MCF 10A (cell line): ENCODE results near the gene CDC42EP2. TPM values are rescaled to one million over a fixed set of nuclear protein-coding genes. Genes with fewer than 3 reads are reported as not detected.

Experiments
- BruUV-seq: library from RNA; stranded (reverse); fragments of 400-500 nt; replicated peaks from 2 replicates; lab custom pipeline; 2021; lab: Mats Ljungman, UMichigan
- CTCF ChIA-PET: fragments of 300-600 bp; sonication (Branson Sonifier 250); formaldehyde crosslinking; extraction: SDS; loops from one replicate; lab custom pipeline; 2021; ENCODE audit warnings: antibody characterized with exemption, inconsistent platforms; lab: Yijun Ruan, JAX
- POLR2A ChIA-PET: fragments of 300-600, 350-650 bp; sonication (Branson Sonifier 250); formaldehyde crosslinking; extraction: SDS; loops from one replicate; lab custom pipeline; 2020; ENCODE audit warnings: antibody characterized with exemption, inconsistent platforms; lab: Yijun Ruan, JAX
- DNase-seq: peaks from one replicate; pipeline ENCODE4 v3.0.0-alpha.2; 2018; ENCODE audit not compliant: unreplicated experiment
- H3K27ac Mint-ChIP-seq: one replicate; pipeline ENCODE4 v1.8.0; 2022; ENCODE audit warnings: mild to moderate bottlenecking, low read depth, mixed read lengths; ENCODE audit not compliant: unreplicated experiment
- H3K27me3 Mint-ChIP-seq: one replicate; pipeline ENCODE4 v1.8.0; 2022; ENCODE audit warnings: mixed read lengths; ENCODE audit not compliant: insufficient read depth, unreplicated experiment
- H3K36me3 Mint-ChIP-seq: one replicate; pipeline ENCODE4 v1.8.0; 2022; ENCODE audit warnings: mild to moderate bottlenecking, moderate library complexity, mixed read lengths; ENCODE audit not compliant: insufficient read depth, unreplicated experiment
- H3K4me1 Mint-ChIP-seq: one replicate; pipeline ENCODE4 v1.8.0; 2022; ENCODE audit warnings: mixed read lengths; ENCODE audit not compliant: insufficient read depth, unreplicated experiment
- H3K4me3 Mint-ChIP-seq: one replicate; pipeline ENCODE4 v1.8.0; 2022; ENCODE audit warnings: mild to moderate bottlenecking, moderate library complexity, mixed read lengths; ENCODE audit not compliant: unreplicated experiment
- H3K9me3 Mint-ChIP-seq: one replicate; pipeline ENCODE4 v1.8.0; 2022; ENCODE audit warnings: mixed read lengths; ENCODE audit not compliant: unreplicated experiment
- CTCF ChIP-seq: fragments of 200-600 bp; IDR thresholded peaks from one replicate; pipeline ENCODE4 v1.8.0; 2022; ENCODE audit warnings: antibody characterized with exemption, mild to moderate bottlenecking; ENCODE audit not compliant: unreplicated experiment
- intact Hi-C: fragments of 100-400 bp; cut with micrococcal nuclease; formaldehyde crosslinking; loops from 2 replicates; pipeline ENCODE4 v1.14.1; 2022
- total RNA-seq: library from RNA; stranded (reverse); gene quantifications from 2 replicates; pipeline ENCODE4 v1.2.3, GENCODE V29; 2022

The CDC42EP2 gene
- total RNA-seq, 1 experiment from 2014 or later = 24.5 TPM

GRCh38 chr11:65275906-65276305 lies 38.8 kb upstream of the CDC42EP2 start:
- POLR2A ChIA-PET = interaction anchor here (0.8 to 9.7 kb wide), 6 partner anchors 14 to 54 kb away, joined by 3 to 143 read pairs (median 8); partner anchors contain the start of gene CDC42EP2
- Mint-ChIP-seq H3K36me3 (peaks cover 29% of the 10 kb centered on the region), H3K27ac (no peak overlapping the region), H3K4me1 (peaks cover 18% of the 10 kb centered on the region), H3K9me3 (no peaks in the 10 kb centered on the region), H3K4me3 (no peak overlapping the region), H3K27me3 (no peaks in the 10 kb centered on the region)
- intact Hi-C loops = loop anchor here (1.0 to 10.0 kb wide), 3 partner anchors 39 to 239 kb away; no protein-coding TSS in a partner anchor
- no TSS peak for BruUV-seq
- CTCF ChIA-PET = interaction anchor here (0.5 to 12.7 kb wide), 15 partner anchors 12 to 1362 kb away, joined by 3 to 335 read pairs (median 4); partner anchors contain the start of genes CDC42EP2, DPF2, POLA2 and RBM4
- DNase-seq = no peak
- no peak for TF ChIP-seq CTCF

- ChIA-PET POLR2A (interaction anchor here (0.7 to 9.7 kb wide), 6 partner anchors 12 to 56 kb away, joined by 3 to 143 read pairs (median 5); partner anchors contain the start of genes CDC42EP2, DPF2 and POLA2), CTCF (interaction anchor here (0.5 to 12.7 kb wide), 8 partner anchors 11 to 73 kb away, joined by 3 to 335 read pairs (median 4); partner anchors contain the start of genes CDC42EP2 and DPF2)
- Mint-ChIP-seq H3K4me3 (no peak overlapping the region), H3K27me3 (no peaks in the 10 kb centered on the region), H3K27ac (no peak overlapping the region), H3K9me3 (no peaks in the 10 kb centered on the region), H3K36me3 (peaks cover 24% of the 10 kb centered on the region), H3K4me1 (peaks cover 18% of the 10 kb centered on the region)
- no peak for TF ChIP-seq CTCF
- BruUV-seq = no TSS peak
- intact Hi-C loops = loop anchor here (10.0 kb wide), 1 partner anchor 237 kb away; no protein-coding TSS in a partner anchor
- DNase-seq = no peak
Measured at GRCh38 chr11:65277631-65278277, 36.9 kb upstream of the CDC42EP2 start.

GRCh38 chr11:65278356-65278755 lies 36.3 kb upstream of the CDC42EP2 start:
- no peak overlapping the region for H3K4me3 Mint-ChIP-seq
- intact Hi-C loops = loop anchor here (10.0 kb wide), 1 partner anchor 236 kb away; no protein-coding TSS in a partner anchor

More at GRCh38 chr11:65278356-65278755, 36.3 kb upstream of the CDC42EP2 start:
- Mint-ChIP-seq H3K4me1 (peaks cover 18% of the 10 kb centered on the region), H3K27ac (no peak overlapping the region), H3K27me3 (no peaks in the 10 kb centered on the region), H3K9me3 (no peaks in the 10 kb centered on the region), H3K36me3 (peaks cover 29% of the 10 kb centered on the region)
- no TSS peak for BruUV-seq
- no peak for DNase-seq
- ChIA-PET CTCF (interaction anchor here (1.4 to 12.7 kb wide), 4 partner anchors 13 to 53 kb away, joined by 3 to 335 read pairs (median 111); partner anchors contain the start of genes CDC42EP2 and DPF2), POLR2A (interaction anchor here (1.4 to 9.7 kb wide), 4 partner anchors 16 to 55 kb away, joined by 4 to 143 read pairs (median 8); partner anchors contain the start of genes CDC42EP2, DPF2 and POLA2)
- TF ChIP-seq CTCF = no peak
